Measurements from ENCODE around the gene ARHGEF38. TPM values are rescaled to one million over a fixed set of nuclear protein-coding genes. Genes with fewer than 3 reads are reported as not detected.
"Not testable (repeated sequence)": the region's sequence is repeated elsewhere in the genome, so short reads cannot be mapped to it uniquely, and the experiment has no call there.

ARHGEF38 gene
- total RNA-seq, 1 donor from 2014 or later, result not detected

GRCh38 chr4:105677709-105678108 lies 125.3 kb downstream of the ARHGEF38 start:
- Mint-ChIP-seq H3K36me3 (ENCODE audit: low read depth) (peaks cover under 1% of the 10 kb centered on the region), H3K4me1 (no peaks in the 10 kb centered on the region), H3K4me3 (no peak overlapping the region), H3K27ac (ENCODE audit: unreplicated experiment) (no peak overlapping the region), H3K9me3 (no peaks in the 10 kb centered on the region), H3K27me3 (ENCODE audit: low read depth) (peaks cover 6% of the 10 kb centered on the region)
- DNase-seq (ENCODE audit: low read depth, low spot score), result no peak
- TF ChIP-seq CTCF (conservative IDR thresholded peaks at IDR 0.05), result no peak

GRCh38 chr4:105679186-105679585 lies 126.8 kb downstream of the ARHGEF38 start:
- Mint-ChIP-seq H3K9me3 (no peaks in the 10 kb centered on the region), H3K4me1 (no peaks in the 10 kb centered on the region), H3K27ac (ENCODE audit: unreplicated experiment) (no peak overlapping the region), H3K27me3 (ENCODE audit: low read depth) (no peaks in the 10 kb centered on the region), H3K36me3 (ENCODE audit: low read depth) (peaks cover 4% of the 10 kb centered on the region), H3K4me3 (no peak overlapping the region)
- no peak for TF ChIP-seq CTCF (conservative IDR thresholded peaks at IDR 0.05)
- DNase-seq (ENCODE audit: low read depth, low spot score), result no peak

GRCh38 chr4:105683038-105683437 lies 130.6 kb downstream of the ARHGEF38 start:
- no peak for DNase-seq (ENCODE audit: low read depth, low spot score)
- H3K4me1 Mint-ChIP-seq, result no peaks in the 10 kb centered on the region
- no peak for TF ChIP-seq CTCF (conservative IDR thresholded peaks at IDR 0.05)
- no peaks in the 10 kb centered on the region for H3K27me3 Mint-ChIP-seq (ENCODE audit: low read depth)
- no peak overlapping the region for H3K4me3 Mint-ChIP-seq
- H3K9me3 Mint-ChIP-seq, result no peaks in the 10 kb centered on the region
- H3K27ac Mint-ChIP-seq (ENCODE audit: unreplicated experiment), result no peak overlapping the region
- H3K36me3 Mint-ChIP-seq (ENCODE audit: low read depth), result peaks cover 6% of the 10 kb centered on the region

GRCh38 chr4:105686571-105686970 lies 134.2 kb downstream of the ARHGEF38 start:
- no peaks in the 10 kb centered on the region for H3K9me3 Mint-ChIP-seq
- peaks cover 6% of the 10 kb centered on the region for H3K36me3 Mint-ChIP-seq (ENCODE audit: low read depth)
- H3K27me3 Mint-ChIP-seq (ENCODE audit: low read depth), result no peaks in the 10 kb centered on the region
- no peak for TF ChIP-seq CTCF (conservative IDR thresholded peaks at IDR 0.05)
- no peak for DNase-seq (ENCODE audit: low read depth, low spot score)
- no peak overlapping the region for H3K4me3 Mint-ChIP-seq
- no peaks in the 10 kb centered on the region for H3K4me1 Mint-ChIP-seq
- H3K27ac Mint-ChIP-seq (ENCODE audit: unreplicated experiment), result no peak overlapping the region

- not testable (repeated sequence) for H3K27ac Mint-ChIP-seq (ENCODE audit: unreplicated experiment); H3K4me3 Mint-ChIP-seq; H3K4me1 Mint-ChIP-seq; H3K27me3 Mint-ChIP-seq (ENCODE audit: low read depth); H3K9me3 Mint-ChIP-seq; DNase-seq (ENCODE audit: low read depth, low spot score)
- H3K36me3 Mint-ChIP-seq (ENCODE audit: low read depth), result peaks cover 12% of the 10 kb centered on the region
Measured at GRCh38 chr4:105694812-105695211, 142.4 kb downstream of the ARHGEF38 start.

GRCh38 chr4:105695832-105696231 lies 143.4 kb downstream of the ARHGEF38 start:
- not testable (repeated sequence) for DNase-seq (ENCODE audit: low read depth, low spot score); H3K27ac Mint-ChIP-seq (ENCODE audit: unreplicated experiment); H3K27me3 Mint-ChIP-seq (ENCODE audit: low read depth); H3K9me3 Mint-ChIP-seq; H3K4me3 Mint-ChIP-seq; H3K4me1 Mint-ChIP-seq
- peaks cover 12% of the 10 kb centered on the region for H3K36me3 Mint-ChIP-seq (ENCODE audit: low read depth)

- Mint-ChIP-seq H3K27me3 (ENCODE audit: low read depth) (no peaks in the 10 kb centered on the region), H3K9me3 (no peaks in the 10 kb centered on the region), H3K4me1 (no peaks in the 10 kb centered on the region), H3K4me3 (no peak overlapping the region), H3K36me3 (ENCODE audit: low read depth) (peaks cover 10% of the 10 kb centered on the region), H3K27ac (ENCODE audit: unreplicated experiment) (no peak overlapping the region)
- DNase-seq (ENCODE audit: low read depth, low spot score), result no peak
- TF ChIP-seq CTCF (conservative IDR thresholded peaks at IDR 0.05), result no peak
Measured at GRCh38 chr4:105698607-105699006, 146.2 kb downstream of the ARHGEF38 start.

Data from neural crest cell (in vitro differentiated cells).